NB4 (cell line): ENCODE measurements around the gene CRELD2.

ENCODE experiments used
- CTCF ChIP-seq: IDR thresholded peaks from one replicate; pipeline ENCODE4 v1.5.1; 2012; ENCODE audit warnings: low read depth, low read length
- MYC ChIP-seq: IDR thresholded peaks from 2 replicates; pipeline ENCODE4 v1.6.1; 2011; ENCODE audit warnings: low read depth, low read length
- POLR2A ChIP-seq: IDR thresholded peaks from 2 replicates; pipeline ENCODE4 v1.6.1; 2011; ENCODE audit warnings: mild to moderate bottlenecking; ENCODE audit not compliant: insufficient read length; ENCODE audit errors: extremely low read depth

- no peak for TF ChIP-seq CTCF
- no peak for TF ChIP-seq POLR2A
- no peak for TF ChIP-seq MYC
These were observed 38.7 kb downstream of the CRELD2 start for GRCh38 chr22:49956914-49957825.
